ENCODE results near the gene SLC7A6.
"Not testable (repeated sequence)": the region's sequence is repeated elsewhere in the genome, so short reads cannot be mapped to it uniquely, and the experiment has no call there.

The SLC7A6 gene

DNA sequence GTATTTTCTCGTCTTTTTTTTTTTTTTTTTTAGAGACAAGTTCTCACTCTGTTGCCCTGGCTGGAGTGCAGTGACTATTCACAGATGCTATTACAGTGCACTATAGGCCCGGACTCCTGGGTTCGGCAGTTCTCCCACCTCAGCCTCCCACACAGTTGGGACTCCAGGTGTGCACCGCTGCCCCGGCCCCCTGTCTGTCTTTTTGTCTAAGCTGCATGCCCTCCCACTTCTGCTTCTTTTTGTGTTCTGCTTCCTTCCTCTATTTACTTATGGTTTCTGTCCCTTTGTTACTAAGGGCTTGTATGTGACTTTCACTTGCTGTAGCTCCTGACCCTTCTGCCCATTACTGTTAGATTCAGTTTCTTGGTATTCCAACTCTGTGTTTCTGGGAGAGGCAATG, 20.5 kb downstream of the SLC7A6 start:
- DNase-seq, result no peak

DNA sequence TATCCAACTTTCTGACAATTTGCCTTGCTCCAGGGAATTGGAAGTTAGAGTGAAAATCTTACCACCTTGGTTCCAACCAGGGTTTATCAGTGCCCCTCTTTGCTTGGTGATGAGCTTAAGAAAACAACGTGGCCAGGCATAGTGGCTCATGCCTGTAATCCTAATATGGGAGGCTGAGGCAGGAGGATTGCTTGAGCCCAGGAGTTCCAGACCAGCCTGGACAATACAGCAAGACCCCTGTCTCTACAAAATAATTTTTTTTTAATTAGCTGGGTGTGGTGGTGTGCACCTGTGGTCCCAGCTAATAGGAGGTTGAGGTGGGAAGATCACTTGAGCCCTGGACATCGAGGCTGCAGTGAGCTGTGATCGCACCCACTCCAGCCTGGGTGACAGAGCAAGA, 21.4 kb downstream of the SLC7A6 start:
- no peak for DNase-seq

DNA sequence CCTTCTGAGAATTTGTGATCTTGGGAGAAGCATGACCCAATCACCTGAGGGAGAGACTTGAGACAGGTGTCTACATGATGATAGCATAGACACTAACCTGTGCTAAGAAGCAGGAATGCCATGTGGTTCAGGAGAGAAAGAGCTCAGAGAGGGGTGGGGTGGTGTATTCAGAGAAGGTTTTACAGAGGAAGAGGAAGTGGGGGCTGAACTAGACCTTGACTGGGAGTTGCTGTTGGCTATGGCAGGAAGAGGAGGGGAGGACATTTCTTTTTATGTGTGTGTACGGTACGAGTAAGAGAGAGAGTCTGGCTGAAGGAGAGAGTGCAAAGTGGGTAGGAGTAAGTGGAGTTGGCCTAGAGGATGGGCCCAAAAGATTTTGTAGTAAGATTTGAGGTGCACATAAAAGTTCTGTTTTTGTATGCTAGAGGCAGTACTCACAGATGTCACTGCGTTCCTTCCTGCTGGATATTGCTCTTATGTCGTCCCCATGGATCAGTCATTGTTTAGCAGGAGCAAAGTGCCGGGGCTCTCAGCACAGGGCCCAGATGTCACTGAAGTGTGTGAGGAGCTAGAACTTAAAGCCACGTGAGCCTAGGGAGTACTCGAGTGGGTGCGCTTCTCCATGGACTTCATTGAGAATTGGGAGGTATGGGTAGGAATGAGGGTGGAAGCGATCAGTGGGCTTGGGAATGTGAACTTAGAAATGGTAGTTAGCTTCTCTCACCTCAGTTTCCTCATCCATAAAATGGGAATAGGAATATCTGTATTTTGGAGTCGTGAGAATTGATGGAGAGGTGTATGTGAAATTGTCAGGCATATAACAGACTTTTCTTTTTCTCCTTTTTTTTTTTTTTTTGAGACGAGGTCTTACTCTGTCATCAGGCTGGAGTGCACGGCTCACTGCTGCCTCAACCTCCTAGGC, 22.1 kb downstream of the SLC7A6 start:
- DNase-seq, result no peak

DNA sequence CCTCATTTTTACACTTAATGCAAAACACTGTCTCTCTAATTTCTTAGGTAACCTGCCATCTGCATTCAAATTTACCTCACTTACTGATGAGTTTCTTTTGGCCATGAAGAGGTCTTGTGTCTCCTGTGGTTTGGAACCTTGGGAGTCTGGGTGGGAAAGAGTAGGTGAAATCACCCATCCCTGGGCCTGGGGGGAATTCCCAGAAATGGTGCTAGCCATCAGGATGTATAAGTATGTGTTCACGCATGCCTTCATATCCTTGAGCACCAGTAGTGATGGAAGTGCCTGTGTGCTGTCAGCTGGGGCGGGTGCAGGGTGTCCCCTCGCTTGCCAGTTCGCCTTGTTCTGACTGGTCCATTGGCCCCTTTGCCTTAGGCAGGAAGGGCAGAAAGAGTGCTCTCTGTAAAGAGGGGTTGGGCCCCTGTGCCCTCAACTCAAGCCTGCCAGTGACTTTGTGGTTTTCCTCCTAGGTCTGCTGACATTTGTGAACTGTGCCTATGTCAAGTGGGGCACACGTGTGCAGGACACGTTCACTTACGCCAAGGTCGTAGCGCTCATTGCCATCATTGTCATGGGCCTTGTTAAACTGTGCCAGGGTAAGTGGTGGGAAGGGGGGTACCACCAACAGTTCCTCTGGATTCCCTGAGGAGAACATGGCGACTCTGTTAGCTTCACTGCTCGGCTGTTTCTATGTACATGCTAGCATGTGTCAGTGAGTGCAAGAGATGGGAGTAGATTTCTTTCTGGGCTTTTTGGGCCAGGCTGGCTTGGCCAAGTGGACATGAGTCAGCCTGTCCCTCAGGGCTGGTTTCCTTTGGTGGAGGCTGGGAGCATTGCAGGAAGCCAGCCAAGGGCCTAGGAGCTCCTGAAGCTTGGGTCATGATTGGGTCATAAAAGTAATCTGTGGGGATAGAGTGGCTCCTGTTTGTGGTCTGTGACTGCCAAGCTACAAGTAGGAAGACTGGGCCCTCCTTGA, 23.2 kb downstream of the SLC7A6 start:
- DNase-seq, result no peak

DNA sequence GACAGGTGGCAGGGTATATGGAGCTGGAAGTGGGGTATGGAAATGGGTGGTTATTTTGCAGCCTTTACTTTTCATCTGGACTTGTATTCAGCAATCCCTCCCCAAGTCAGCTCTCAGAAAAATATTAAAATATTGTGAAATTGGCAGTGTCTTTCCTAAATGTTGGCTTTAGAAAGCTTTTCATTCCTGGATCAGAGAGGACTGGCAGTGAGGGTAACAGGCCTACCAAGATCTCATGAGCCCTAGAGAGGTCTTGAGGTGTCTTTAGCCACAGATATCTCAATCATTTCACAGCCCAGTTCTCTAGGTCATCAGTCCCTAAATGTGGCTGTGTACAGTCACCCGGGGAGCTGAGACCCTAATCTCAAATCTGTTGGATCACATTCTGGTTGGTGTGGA, 23.9 kb downstream of the SLC7A6 start:
- no peak for DNase-seq

DNA sequence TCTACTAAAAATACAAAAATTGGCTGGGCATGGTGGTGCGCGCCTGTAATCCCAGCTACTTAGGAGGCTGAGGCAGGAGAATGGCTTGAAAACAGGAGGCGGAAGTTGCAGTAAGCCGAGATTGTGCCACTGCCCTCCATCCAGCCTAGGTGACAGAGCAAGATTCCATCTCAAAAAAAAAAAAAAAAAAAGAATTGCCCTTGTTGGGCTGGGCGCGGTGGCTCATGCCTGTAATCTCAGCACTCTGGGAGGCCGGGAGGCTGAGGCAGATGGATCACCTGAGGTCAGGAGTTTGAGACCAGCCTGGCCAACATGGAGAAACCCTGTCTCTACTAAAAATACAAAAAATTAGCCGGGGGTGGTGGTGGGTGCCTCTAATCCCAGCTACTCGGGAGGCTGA, 24.5 kb downstream of the SLC7A6 start:
- DNase-seq, result not testable (repeated sequence)

DNA sequence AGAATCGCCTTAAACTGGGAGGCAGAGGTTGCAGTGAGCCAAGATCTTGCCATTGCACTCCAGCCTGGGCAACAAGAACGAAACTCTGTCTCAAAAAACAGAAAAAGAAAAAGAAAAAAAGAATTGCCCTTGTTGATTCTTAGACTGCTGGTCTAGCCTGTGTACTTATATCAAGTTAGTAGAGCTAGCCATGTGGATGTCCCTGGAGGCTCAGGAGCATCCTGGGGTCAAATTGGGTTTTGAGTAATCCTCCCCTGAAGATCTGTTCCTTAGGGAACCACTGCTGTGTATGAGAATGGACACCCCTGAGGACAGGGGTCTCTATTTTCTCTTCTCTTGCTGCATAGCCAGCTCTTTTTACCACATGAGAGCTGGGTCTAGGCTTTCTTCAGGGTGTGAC, 24.9 kb downstream of the SLC7A6 start:
- DNase-seq, result no peak

DNA sequence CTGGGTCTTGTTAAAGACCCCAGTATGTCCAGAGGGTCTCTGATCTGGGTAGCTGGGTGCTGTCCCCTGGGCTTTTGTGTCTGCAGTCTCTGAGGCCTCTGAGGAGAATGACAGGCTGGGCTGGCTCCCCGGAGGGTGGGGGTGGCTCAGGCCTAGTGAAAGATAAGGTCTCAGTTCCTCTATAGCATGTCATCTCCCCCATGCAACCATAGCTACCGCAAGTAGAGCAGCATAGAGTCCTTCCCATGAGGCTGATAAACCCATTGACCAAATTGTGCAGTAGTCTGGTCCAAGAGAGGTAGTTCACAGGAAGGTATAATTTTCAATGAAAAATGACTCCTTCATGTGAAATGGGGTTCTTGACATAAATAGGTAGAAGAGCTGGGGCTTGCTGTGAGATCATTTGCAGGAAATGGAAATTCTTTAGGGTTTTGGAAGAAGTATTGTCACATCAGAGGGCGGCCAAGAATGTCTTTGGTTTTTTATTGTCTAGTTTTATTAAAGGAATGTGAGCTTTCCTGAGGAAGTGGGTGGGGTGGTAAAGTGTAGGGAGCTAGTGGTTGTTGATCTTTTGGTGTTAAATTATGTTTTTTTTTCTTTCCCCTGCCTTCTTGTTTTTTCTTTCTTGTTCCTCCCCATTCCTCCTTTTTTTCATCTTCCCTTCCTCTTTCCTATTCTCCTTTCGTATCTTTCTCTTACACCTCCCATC, 25.4 kb downstream of the SLC7A6 start:
- no peak for DNase-seq

DNA sequence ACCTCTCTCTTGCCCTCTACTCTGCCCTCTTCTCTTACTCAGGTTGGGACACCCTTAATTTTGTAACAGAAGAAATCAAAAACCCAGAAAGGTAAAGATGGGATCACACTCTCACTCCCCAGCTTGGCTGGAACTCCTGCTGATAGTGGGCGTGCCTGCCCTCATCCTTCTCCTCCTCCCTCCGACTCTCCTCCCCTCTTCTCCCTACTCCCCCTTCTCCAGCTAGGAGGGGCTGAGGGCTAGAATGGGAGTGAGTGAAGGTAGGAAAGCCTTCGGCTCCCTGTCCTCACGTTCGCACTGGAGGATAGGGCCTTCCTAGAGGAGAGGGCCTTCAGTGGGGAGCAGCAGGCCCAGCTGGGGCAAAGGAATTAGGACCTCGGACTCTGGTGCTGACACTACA, 26.1 kb downstream of the SLC7A6 start:
- DNase-seq, result no peak

DNA sequence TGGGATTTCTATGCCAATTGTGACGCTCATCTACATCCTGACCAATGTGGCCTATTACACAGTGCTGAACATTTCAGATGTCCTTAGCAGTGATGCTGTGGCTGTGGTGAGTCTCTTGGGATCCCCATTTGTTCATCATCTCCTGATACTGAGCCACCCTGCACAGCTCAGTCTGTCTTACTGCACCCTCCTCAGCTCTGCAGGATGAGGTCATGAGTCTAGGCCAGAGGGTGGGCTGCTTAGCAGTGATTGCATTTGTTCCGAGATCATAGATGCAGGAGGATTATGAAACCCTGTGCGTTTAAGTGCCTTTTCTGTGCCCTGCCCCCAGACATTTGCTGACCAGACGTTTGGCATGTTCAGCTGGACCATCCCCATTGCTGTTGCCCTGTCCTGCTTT, 26.9 kb downstream of the SLC7A6 start:
- DNase-seq, result no peak

DNA sequence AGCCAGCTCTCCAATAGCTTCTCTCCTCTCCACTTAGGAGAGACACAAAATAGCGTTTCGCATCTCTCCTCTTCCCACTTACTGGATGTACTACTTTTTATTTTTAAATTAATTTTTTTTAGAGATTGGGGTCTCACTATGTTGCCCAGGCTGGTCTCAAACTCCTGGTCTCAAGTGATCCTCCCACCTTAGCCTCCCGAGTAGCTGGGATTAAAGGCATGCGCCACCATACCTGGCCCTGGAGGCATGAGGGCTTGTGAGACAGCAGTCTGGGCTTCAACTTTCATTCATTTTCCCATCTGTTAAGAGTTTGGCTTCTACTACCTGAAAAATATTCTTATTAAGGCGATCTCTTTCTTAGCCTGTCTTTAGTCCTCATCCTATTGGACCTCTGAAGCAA, 28.1 kb downstream of the SLC7A6 start:
- no peak for DNase-seq

DNA sequence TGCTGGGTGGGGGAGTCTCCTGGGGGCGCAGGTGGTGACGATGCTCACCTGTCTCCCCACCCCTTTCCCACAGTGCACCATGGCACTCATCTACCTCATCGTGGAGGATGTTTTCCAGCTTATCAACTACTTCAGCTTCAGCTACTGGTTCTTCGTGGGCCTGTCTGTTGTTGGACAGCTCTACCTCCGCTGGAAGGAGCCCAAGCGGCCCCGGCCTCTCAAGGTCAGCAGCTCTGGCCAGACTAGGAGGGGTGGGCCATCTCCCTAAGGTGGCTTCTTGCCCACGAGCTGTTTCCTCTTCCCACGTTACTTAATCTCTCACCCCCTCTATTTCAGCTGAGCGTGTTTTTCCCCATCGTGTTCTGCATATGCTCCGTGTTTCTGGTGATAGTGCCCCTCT, 32.0 kb downstream of the SLC7A6 start:
- DNase-seq, result no peak

DNA sequence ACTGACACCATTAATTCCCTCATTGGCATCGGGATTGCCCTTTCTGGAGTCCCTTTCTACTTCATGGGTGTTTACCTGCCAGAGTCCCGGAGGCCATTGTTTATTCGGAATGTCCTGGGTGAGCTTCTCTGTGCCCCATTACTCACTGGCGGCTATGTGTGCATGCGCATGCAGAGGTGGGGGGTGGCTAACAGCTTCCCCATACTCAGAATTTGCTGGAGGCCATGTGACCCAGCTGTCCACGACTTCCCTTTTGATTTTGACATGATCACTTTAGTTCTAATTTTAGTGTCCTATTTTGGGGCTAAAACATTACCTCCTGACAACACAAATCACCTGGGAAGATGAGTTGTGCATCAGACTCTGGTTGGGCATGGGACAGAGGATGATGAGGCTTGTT, 32.4 kb downstream of the SLC7A6 start:
- no peak for DNase-seq

DNA sequence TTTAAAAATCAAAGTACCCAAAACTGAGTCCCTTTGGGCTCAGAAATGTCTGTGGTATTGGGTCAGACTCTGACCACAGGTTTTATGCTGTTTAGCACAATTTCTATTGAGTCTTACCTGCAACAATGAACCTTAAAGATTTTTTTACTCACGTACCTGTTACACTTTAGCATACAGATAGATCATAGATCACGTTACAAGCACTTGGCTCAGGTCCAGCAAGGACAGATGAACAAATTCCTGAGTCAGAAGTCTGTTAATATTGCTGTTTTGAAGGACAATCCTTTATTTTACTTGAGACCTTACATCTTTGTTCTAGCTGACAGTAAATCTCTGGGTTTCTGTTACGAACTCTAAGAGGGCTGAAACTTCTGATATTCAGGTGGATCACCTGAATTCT, 33.6 kb downstream of the SLC7A6 start:
- DNase-seq, result no peak

DNA sequence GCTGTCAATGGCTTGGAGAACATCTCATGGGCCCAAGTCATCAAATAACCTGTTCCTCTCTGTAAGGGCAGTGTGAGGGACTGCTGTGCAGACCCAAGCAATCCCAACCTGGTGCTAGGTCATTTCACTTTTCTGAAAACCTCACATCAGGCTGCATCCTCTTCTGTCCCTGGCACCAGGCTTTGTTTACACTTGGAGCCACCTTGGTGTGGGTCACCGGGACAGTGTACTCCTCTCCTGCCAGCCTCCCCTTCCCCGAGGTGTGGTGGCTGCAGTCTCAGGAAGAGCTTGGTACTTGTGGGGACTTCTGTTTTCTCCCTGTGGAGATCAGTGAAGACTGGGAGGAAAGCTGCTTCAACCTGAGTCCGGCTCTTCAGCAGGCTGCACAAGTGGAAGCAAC, 34.0 kb downstream of the SLC7A6 start:
- DNase-seq, result no peak

DNA sequence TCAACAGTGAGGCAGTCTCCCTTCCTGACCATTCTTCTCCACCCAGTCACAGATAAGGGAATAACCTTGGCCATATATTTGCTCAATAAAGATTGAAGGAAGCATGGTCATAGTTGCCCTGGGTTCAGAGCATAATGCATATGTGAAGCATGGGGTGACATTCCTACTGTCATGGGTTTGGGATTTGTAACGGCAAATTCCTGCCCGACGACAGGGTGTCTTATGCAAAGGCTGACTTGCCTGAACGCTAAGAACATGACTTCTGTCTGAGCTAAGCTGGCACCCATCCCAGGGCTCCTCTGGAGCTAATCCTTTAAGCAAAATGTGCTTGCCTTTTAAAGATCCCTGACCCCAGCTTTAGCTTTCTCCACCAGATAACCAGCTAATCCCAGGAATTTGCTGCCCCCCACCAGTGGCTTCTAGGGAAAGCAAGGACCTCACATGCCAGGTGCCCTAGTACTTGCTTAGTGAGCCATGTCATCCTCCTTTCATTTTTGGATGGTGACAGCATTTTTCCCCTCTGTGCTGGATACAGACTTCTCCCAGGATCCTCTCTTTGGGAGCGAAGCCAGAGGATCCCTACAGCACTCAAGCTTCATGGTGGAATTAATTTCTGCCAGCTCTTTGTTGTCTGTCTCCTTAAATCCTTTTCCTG, 34.7 kb downstream of the SLC7A6 start:
- no peak for DNase-seq

DNA sequence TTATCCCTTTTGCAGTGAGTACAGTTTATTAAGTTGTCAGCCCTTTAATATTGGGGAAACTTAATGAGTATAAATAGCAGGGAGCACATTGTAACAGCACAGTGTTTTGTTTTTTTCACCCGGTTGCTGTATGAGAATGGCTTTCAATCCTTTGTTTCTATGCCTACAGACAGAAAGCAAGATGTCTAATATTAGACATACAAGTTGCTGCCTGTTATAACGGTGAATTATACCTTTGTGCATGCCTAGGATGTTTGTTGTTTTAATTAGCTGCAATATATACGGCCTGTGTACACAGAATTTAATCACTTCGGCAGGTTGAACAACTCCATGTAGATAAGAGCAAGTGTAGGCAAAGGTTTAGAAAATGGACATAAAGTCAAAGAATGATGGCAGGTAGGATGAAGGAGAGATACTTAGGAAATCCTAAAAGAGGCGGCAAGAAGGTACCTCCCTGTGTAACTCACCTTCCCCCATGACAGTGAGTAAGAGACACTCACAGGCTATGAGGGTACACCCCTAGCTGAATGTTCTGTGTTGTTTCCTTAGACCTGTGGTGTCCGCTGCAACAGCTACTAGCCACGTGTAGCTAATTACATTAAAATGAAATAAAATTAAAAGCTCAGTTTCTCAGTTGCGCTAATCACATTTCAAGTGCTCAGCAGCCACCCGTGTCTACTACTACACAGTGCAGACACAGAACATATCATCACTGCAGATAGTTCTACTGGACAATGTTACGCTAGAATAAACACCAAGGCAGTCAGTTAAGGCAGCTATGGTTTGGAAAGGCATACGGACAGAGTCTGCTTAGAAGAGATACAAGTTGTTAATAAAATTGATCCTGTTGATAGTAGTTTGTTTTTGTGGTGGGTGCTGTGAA, 35.5 kb downstream of the SLC7A6 start:
- peak; percentile 4 for DNase-seq

DNA sequence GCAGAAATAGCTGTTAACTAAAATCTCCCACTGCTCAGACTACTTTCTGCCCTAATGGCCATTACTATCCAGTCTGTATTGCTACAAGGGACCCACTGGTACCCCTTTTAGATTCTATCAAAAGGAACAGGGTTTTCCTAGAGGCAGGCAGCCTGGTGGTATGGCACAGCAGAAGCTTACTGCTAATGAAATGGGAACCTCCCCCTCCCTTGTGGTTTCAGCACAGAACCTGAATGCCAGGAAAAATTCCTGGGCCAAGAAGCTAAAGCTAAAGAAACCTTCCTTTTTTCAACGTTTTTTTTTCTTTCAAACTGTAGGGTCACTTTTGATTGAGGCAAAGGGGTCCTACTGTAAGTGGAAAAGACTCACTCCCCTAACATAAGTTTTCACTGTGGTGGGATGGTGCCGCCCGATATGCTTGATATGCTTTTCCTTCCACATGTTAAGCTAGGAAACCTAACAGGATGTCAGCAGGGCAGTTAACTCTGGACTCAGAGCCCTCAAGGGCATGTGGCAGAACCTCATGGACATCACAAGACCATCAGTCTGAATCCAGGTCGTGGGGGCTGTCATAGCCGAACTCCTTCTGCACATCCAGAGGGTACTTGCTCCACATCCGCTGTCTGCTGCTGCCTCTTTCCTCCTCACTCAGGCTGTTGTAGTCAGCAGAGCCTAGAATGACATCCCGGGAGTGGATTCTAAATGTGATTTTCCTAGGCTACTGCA, 36.6 kb downstream of the SLC7A6 start:
- no peak for DNase-seq

DNA sequence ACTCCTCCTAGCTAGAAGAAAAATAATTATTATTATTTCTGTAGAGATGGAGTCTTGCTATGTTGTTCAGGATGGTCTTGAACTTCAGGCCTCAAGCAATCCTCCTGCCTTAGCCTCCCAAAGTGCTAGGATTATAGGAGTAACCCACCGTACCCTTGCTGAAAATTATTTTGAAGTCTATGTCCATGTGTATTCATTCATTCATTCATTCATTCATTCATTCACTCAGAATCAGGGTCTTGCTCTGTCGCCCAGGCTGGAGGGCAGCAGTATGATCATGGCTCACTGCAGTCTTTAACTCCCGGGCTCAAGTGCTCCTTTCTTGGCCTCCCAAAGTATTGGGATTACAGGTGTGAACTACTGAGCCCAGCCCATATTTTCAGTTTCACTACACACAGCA, 42.3 kb downstream of the SLC7A6 start:
- no peak for DNase-seq

DNA sequence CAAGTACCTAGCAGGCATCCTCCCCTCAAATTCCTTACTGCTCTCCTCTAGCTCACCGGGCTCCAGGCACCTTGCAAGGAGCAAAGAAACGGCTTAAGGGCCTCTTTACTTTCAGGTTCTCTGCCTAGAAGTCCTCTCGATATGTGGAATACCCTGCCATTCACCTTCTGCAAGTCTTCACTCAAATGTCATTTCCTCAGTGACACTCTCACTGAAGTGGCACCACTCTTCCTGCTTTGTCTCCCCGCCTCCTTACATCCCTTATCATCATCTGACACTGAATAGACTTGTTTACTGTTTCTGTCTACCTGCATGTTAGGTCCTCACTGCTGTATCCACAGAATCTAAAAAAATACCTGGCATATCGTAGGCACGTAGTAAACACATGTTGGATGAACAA, 45.5 kb downstream of the SLC7A6 start:
- no peak for DNase-seq

DNA sequence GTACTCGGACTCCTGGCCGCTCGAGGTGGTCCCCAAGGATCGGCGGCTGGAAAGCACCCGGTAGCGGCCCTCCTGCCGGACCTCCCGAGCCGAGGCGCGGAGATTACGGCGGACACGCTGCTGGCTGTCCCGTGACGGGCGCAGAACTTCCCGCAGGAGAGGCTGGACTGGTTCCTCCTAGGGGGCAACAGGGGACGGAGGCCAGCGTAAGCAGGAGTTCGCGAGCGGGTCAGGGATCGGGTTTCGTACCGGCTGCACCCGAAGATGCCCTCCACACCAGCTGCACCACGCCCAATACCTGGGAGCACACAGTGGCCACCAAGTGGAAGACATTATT, 46.1 kb downstream of the SLC7A6 start:
- peak; percentile 47 for DNase-seq
